ENCODE data around the gene SLC25A27.
"Not testable (repeated sequence)": the region's sequence is repeated elsewhere in the genome, so short reads cannot be mapped to it uniquely, and the experiment has no call there.

The SLC25A27 gene, protein sequence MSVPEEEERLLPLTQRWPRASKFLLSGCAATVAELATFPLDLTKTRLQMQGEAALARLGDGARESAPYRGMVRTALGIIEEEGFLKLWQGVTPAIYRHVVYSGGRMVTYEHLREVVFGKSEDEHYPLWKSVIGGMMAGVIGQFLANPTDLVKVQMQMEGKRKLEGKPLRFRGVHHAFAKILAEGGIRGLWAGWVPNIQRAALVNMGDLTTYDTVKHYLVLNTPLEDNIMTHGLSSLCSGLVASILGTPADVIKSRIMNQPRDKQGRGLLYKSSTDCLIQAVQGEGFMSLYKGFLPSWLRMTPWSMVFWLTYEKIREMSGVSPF

DNA sequence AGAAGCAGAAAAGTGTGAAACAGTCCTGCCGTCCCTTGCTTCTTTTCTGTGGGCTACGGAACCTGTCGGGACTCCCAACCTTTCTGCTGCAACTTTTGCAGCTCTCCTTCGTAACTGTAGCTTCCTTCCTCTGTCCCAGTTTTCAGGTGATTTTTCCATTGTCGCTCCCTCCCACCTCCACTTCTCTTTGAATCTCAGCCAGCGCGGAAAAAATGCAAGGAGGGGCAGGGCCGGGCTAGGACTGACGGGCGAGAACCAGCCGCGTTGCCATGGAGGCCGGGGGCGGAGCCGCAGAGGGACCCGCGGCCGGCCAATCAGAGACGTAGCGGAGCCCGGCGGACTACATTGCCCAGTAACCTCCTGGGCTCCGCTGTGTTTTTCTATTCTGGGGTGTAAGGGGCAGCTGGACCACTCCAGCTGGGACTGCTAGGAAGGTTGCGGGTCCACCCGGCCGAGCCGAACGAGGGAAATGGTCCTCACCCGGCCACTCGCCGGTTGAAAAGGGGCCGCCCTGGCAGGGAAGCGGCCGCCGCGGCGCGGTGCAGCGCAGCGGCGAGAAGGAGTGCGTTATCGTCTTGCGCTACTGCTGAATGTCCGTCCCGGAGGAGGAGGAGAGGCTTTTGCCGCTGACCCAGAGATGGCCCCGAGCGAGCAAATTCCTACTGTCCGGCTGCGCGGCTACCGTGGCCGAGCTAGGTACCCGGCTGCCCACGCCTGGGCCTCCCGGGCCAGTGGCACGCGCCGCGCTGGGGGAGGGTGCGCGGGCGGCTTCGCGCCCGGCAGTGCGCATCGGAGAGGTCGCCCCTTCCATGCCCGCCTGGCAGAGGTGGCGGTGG, at the start of gene SLC25A27, which contains the start of gene CYP39A1:
SLC25A27 (plus strand) TSS at position 373 of the 836 bp plus-strand sequence; CDS start at position 591, 218 bp downstream.
CYP39A1 (minus strand) TSS at position 216 of the 836 bp plus-strand sequence. CDS start 236 bp downstream, outside the sequence.
- no peak for DNase-seq

DNA sequence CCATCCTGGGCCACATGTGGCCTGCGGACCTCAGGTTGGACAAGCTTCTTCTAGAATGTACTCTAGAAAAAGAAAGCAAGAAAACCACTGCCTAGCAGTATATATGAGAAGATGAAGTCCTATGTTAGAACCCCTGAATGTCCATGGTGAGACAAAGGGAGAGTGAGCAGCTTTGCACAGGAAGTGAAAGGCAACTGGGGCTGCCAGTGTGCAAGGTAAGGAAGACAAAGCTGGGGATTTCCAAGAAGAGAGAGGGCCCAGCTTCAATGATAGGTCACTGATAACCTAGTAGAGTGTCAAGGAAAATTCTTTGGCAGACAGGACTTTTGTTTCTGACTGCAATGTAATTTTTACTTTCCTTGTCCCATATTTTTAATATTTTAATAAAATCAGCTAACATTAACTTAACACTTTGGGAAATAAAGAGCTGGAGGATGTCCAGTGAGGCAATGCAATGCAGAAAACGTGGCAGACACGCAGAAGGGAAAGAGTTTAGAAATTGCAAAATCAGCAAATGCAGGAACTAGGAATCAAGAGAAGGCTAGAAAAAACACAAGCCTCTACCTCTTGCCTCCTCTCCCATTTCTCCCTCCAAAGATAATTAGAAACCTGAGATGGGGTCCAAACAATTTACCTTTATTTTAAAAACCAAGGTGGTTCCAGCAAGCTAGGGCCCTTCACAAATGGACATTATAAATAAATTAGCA, 47.5 kb upstream of the SLC25A27 start:
- no peak for DNase-seq

DNA sequence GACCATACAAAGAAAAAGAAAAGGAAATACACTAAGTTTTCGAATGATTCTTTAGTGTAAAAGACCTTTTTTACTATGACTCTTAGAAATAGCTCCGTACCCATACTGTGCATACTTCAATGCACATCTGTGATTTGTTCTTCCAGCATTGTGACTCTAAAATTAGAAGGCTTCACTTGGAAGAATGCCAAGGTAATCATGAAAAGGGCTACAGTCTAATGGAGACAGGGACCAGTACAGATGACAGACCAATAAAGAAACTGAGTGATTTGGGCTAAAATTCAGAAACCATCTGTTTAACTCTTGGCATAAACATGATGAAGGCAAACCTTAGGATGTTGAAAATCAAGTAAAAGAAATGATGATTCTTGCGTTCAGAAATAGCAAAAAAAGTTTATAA, 46.4 kb upstream of the SLC25A27 start:
- DNase-seq: no peak

DNA sequence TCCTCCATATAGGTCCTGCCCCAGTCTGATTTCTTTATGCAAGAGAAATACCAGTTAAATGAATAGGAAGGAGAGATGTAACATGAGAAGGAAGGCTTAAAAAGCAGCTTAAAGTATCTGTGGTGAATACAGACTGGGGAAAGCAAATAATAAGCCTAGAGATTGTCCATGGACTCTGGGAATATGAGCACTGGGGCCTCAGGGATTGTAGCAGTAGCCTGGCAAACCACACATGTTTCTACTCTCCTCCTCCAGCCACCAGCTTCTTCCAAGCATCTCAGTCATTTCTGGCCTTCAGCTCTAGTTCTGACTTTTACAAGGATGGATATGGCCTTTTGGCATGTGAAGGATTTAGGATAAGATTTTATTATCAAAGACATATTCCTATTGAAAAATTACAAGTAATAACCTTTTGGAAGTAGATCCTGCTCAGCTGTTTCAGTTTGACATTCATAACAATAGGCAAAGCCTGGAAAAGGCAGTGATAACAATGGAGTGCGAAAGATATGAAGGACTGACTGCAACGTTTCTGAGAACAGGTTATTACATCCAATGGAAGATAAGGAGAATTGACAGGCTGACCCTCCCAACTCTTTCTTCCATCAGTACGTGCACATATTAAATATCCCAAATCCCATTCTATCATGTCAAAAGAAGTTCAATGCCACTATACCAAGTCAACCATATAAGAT, 41.8 kb upstream of the SLC25A27 start:
- no peak for DNase-seq

DNA sequence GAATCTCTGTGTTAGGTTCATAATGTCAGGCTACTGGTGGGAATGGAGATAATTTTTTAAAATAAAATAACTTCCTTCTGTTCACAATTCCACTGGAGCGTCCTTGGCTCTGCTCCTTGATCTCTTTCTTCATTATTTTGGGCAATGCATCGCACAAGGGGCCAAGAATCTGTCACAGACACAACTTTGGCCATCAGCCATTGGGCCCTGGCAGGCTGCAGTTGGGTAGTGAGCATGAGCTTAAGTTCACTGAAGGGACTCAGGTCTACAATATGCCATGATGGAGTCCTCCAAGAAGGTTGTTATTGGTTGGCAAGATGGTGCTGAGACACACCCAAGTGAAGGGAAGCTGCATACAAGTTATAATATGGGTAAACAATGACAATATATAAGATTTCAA, 40.1 kb upstream of the SLC25A27 start:
- DNase-seq: no peak

DNA sequence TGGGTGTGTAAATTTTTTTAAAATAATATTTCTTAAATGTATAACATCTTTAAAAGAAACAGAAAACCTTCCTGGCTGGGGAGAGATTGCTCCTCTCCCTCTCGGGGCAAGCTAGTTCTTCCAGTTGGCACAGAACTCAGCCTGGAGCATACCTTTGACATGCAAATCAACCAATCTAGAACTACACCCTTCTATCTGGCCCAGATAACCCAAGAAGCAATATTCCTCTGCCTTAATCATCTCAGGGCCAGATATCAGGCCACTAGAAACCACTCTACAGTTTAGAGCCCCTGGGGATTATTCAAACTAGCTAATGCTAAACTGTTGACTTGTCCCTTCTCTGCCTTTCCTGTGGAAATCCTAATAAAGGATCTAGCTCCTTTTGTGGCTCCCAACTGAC, 34.0 kb upstream of the SLC25A27 start:
- DNase-seq: no peak

DNA sequence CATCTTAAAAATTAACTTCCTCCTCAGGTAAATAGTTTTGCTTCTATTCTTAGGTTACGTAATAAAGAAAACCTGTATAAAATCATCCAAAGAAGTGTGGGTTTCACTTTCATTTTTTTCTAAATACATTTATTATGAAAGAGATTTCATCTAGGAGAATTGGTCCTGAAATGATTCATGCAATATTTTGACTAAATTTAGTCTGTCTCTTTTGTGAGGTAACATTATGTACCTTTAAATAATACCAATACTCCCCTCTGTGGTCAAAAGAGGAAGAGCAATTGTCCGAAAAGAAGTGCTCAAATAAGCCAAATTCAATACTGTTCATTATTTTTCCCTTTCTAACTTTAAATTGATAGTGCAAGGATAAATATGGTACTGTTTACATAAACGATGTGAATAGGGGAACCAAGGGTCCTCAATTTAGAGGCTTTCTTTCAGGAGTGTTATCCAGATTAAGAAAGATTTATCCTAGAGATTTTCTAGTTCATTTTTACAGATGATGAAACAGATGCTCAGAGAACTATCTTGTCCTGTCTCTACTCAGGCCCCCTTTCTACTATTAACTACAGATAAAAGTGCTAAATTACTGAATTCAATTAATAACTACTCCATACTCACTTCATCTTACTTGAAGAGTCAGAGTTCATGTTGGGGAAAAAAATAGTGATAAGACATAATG, 26.4 kb upstream of the SLC25A27 start:
- no peak for DNase-seq

DNA sequence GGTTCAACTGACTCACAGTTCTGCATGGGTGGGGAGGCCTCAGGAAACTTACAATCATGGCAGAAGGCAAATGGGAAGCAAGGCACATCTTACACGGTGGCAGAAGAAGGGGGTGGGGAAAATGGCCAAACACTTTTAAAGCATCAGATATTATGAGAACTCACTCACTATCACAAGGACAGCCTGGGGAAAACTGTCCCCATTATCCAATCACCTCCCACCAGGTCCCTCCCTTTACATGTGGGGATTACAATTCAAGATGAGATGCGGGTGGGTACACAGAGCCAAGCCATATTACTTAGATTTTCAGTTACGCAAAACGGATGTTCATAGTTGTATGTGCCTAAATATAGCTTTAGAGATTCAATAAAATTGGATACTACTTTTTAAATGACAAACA, 25.8 kb upstream of the SLC25A27 start:
- DNase-seq: no peak

DNA sequence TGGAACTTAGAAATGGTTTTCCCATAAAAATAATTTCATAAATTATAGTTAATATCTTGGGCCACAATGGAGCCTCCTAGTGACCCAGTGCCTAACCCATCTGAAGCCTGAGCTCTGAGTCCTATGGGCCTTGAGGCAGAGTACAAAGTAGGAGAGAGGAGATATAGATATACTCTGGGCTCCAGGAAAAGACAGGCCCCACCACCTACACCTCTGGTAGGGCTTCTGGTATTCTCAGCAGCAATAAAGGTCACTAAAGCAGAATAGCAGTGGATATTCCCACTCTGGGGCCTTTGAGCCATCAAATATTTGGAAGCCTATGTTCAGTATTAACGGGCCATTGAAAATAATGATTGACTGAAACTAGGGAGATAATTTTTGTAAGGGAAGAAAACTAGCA, 24.3 kb upstream of the SLC25A27 start:
- no peak for DNase-seq

DNA sequence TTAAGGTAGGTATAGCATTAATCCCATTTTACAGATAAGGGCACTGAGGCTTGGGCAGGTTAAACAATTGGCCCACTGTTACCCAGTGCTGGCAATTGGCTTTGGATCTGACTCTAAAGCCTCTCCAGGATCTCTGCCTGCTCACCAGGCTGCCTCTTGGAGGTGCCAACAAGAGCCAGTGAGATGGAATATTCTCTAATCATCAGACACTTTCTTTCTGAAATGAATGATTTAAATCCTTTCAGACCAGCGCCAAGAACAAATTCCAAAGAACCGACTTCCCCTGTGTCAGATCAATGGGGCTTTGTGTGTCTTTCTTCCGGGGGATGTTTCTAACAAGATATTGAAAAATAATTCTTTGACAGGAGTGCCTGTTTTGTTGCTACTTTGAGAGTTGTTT, 23.8 kb upstream of the SLC25A27 start:
- DNase-seq: no peak

DNA sequence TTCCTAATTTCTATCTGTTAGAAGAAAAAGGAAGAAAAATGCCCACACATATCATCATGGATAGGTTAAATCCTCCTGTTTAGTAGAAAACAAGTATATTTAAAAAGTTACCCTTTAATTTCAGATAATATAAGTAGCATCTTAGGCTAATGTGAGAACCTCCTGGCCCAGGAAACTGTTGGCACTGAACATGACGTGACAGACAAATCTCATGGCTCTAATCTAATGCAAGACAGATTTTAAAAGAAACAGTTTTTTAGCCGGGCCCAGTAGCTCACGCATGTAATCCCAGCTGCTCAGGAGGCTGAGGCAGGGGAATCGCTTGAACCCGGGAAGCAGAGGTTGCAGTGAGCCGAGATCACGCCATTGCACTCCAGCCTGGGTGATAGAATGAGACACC, 23.1 kb upstream of the SLC25A27 start:
- DNase-seq: no peak

DNA sequence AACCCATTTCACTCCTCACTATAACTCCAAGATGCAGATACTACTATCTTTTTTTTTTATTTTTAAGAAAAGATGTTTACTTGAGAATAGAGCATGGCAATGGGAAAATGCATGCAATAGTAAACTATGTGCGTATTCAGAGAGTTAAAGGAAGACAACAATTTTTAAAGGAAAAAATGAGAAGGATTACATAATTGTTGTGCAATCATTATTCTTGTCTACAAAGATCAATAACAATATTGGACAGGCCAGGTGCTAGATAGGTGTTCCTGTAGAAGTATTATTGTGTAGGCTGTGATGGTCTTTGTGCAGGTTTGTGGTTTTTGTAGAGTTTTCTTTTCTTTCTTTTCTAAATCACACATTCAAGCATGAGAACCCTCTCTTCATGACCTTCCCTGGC, 20.7 kb upstream of the SLC25A27 start:
- DNase-seq: no peak

DNA sequence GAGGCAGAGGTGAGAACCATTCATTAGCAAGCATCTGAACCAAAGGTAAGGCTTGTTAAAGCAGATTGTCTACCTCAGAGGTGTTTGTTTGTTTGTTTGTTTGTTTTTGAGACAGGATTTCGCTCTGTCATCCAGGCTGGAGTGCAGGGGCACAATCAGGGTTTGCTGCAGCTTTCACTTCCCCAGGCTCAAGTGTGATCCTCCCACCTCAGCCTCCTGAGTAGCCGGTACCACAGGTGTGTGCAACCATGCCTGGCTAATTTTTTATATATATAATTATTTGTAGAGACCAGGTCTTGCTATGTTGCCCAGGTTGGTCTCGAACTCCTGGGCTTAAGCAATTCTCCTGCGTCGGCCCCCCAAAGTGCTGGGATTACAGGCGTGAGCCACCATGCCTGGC, 17.3 kb upstream of the SLC25A27 start:
- DNase-seq: no peak

DNA sequence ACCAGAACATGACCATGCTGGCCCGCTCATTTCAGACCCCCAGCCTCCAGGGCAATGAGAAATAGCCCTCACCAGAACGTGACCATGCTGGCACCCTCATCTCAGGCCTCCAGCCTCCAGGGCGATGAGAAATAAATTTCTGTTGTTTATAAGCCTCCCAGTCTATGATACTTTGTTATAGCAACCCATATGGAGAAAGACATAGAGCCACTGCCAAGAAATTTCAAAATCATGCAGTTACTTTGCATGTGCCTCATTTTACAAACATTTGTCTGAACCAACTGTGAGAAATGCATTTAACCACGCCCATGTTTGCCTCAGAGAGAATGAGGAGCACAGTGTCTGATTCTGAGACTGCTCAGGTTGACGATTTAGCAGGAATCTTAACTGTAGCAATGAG, 15.6 kb upstream of the SLC25A27 start:
- DNase-seq: no peak

DNA sequence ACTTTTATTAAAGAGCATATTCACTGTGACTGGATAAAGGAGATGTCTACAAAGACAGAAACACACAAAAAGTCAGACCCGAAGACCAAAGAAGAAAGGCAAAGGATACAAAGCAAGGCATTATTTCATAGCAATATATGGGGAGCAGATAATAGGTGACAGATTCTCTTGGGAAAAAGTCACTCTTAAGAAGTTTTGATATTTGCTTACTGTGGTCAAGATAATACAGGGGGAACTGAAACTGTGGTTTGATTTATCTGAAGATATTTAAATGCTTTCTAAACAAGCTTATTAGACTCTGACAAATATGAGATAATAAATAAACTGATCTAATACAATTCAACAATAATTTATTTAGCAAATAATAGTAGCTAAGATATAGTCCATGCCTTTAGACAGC, 14.8 kb upstream of the SLC25A27 start:
- no peak for DNase-seq

DNA sequence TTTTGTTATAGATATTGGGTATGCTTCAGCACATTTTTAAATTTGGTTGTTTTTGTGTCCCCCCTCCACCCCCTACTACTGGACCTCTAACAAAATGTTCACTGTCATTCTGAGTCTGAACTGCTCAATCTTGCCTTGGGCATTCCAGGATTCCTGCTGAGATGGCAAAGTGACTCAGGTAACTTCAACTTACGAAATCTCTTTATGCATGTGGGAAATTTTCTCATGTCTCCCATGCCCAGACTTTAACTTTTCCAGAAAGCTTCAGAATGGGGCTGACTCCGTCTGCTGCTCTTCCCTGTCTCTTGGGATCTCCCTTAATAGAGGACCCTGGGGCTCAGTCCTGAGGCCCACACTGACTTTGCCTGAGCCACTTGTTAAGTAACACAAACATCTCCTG, 14.1 kb upstream of the SLC25A27 start:
- no peak for DNase-seq

DNA sequence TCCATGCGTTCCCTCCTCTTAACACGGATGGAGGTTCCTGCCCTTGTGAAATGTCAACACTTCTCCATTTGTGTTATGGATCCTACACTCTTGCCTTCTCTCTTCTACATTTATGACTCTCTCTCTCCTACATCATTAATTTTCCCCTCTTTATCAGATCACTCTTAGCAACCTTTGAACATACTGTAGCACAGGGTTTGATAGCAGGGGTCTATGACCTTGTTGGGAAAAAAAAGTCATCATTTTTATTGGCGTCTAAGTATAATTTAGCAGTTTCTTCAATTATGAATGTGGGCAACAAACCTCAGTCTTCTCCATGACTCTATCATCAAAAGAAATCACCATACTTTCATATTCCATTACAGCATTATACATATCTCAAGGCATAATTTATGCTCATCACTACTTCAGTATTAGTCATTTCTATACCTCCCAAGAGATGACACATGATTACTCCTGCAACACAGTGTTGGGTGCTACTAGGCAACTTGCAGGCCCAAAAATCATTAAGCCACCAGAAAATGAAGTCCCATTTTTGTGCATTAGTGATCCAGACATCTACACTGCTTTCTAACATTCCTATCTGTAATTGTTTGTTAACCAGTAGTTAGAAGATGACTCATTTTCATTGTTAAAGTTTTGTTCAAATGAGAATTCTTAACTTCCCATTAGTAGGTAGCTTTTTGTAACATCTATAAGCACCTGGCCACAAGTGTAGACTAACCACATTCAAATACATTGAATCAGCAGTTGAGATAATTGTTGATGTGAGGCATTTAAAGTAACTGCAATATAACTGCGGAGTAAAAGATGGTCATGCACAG, 9.6 kb upstream of the SLC25A27 start:
- no peak for DNase-seq

DNA sequence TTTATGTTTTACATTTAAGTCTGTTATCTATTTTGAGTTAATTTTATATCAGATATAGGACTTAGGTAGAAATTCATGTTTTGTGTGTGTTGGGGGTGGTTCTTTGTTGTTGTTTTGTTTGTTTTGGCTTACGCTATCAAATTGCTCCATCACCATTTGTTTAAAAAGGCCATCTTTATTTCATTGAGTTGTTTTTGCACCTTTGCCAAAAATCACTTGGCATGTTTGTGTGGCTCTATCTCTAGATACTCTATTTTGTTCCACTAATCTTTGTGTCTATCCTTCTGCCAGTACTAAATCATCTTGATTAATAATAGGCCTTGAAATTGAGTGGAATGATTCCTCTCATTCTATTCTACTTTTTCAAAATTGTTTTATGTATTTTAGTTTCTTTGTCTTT, 7.5 kb upstream of the SLC25A27 start:
- no peak for DNase-seq

DNA sequence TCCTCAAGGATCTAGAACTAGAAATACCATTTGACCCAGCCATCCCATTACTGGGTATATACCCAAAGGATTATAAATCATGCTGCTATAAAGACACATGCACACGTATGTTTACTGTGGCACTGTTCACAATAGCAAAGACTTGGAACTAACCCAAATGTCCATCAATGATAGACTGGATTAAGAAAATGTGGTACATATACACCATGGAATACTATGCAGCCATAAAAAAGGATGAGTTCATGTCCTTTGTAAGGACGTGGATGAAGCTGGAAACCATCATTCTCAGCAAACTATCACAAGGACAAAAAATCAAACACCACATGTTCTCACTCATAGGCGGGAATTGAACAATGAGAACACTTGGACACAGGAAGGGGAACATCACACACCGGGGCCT, 4.7 kb upstream of the SLC25A27 start:
- not testable (repeated sequence) for DNase-seq

DNA sequence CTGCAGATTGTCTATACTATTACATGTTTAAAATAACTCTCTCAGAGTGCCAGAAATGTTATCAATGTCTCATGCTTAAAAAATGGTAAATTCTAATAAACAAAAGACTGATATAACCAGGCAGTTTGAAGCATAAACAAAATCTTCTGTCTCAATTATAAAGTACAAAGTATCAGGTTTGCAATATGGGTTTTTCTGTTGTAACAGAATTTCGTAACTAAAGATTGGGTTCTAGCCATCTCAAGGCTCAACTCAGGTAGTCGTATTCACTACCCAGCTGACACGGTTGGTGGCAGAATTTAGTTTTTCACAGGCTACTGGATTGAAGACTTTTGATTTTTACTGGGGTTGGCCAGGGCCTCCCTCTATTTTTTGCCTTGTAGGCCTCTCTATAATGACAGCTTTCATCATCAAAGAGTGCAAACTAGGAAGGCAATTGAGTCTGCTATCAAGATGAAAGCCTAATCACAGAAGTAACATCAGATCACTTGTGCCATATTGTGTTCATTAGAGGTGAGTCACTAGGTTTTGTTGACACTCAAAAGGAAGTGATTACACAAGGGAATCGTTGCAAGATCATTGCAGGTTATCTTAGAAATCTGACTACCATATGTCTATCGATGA, 3.8 kb upstream of the SLC25A27 start:
- no peak for DNase-seq

DNA sequence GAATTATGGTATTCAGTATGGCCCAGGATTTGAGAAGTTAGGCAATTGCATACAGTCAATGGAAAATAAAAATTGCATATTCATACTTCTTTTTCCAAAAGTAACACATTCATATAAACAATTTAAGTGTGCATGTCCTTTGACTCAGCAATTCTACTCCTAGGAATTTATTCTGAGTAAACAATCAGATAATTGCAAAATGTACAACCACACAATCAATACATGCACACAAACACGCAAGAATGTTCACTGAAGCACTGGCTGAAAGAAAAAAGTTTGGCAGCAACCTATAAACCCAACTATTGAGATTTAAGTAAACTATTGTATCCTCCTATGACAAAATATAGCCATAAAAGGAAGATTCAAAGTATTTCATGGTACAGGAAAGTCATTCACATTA, 1.8 kb upstream of the SLC25A27 start:
- DNase-seq: no peak

All from GF-D8 (cell line).